Loucy (cell line): ENCODE data around the gene VAV2.

Experiments used
- CTCF ChIP-seq: fragments of 200-600 bp; sonication (generic); conservative IDR thresholded peaks from 2 replicates; pipeline ENCODE4 v1.5.1; 2014; ENCODE audit warnings: mild to moderate bottlenecking, antibody characterized with exemption, low read length
- EZH2phosphoT487 ChIP-seq: fragments of 200-600 bp; IDR thresholded peaks from 2 replicates; pipeline ENCODE4 v1.6.1; 2018; ENCODE audit warnings: antibody characterized with exemption, mild to moderate bottlenecking, moderate library complexity, borderline replicate concordance

- no peak for TF ChIP-seq CTCF
- TF ChIP-seq EZH2phosphoT487, result no peak
These were observed 133.4 kb downstream of the VAV2 start for GRCh38 chr9:133858771-133859170.
